ENCODE data around the gene PRKCH. TPM values are rescaled to one million over a fixed set of nuclear protein-coding genes. Genes with fewer than 3 reads are reported as not detected.

Gene PRKCH
- total RNA-seq, 1 experiment from 2014 or later, result 22.3 TPM

DNA sequence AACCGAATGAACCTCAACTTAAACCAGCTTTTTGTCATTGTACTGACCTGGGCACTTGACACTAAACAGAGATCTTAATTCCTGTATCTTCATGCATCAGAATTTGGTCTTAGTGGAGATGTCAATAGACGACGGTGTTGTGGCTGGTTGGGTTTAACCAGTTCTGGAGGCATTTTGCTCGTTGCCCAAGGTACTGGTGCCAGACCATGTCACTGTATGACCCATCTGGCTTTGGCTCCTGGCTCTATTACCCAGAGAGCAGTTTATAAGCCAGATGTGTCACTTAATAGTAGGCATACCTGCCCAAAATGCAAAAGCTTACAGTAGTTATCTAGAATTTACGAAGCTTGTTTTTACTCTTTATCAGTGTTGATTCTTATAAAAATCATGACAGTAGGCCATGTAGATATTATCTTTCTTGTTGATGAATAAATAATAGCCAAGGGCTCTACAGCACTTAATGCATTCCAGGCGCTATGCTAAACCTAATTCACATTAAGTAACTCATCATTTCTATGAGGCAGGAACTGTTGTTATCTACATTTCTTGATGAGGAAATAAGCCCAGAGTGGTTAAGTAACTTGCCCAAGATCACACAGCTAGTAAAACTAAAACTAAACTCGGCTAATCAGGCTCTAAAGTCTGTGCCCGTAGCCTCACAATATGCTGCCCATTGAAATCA is 194.2 kb downstream of the PRKCH start:
- peaks cover 71% of the 10 kb centered on the region for H3K4me1 Mint-ChIP-seq (ENCODE audit: low read depth, unreplicated experiment)

DNA sequence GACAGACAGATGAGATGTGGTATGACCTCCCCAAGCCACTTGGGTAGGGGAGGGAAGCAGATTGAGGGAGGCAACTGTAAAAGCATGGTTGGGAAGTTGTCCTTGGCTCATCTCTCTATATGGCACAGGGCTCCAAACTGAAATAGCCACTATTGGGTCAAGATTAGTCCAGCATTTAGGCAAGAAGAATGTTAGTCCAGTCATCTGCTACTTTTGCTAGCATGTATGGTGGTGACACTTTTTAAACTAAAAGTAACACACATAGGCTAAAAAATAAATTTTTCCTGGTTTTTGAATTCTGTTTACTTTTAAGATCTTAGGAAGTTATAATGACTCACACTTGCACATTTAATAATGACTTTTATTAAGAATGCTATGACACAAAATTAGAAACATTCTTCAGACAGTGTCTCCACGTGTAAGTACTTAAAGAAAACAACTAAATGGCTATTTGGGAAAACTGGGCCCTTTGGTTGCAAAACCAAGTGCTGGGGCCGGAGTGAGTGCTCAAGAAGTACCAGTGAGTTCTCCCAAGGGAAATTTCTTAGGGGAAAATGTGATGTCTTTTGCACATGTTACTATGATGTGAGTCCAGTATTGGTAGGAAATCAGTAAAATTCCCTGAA is 194.9 kb downstream of the PRKCH start:
- CTCF ChIA-PET, result no interaction called here
- BruUV-seq (replicated peaks), result no TSS peak
- intact Hi-C loops (cut with micrococcal nuclease; ENCODE audit: unreplicated experiment), result no loop called here
- peaks cover 4% of the 10 kb centered on the region for H3K36me3 Mint-ChIP-seq (ENCODE audit: insufficient read depth, unreplicated experiment)
- TF ChIP-seq, protein P1, sequence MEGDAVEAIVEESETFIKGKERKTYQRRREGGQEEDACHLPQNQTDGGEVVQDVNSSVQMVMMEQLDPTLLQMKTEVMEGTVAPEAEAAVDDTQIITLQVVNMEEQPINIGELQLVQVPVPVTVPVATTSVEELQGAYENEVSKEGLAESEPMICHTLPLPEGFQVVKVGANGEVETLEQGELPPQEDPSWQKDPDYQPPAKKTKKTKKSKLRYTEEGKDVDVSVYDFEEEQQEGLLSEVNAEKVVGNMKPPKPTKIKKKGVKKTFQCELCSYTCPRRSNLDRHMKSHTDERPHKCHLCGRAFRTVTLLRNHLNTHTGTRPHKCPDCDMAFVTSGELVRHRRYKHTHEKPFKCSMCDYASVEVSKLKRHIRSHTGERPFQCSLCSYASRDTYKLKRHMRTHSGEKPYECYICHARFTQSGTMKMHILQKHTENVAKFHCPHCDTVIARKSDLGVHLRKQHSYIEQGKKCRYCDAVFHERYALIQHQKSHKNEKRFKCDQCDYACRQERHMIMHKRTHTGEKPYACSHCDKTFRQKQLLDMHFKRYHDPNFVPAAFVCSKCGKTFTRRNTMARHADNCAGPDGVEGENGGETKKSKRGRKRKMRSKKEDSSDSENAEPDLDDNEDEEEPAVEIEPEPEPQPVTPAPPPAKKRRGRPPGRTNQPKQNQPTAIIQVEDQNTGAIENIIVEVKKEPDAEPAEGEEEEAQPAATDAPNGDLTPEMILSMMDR (IDR thresholded peaks at IDR 0.05; ENCODE audit: unreplicated experiment), result no peak
- peaks cover 66% of the 10 kb centered on the region for H3K4me1 Mint-ChIP-seq (ENCODE audit: low read depth, unreplicated experiment)
- no peak overlapping the region for H3K27ac Mint-ChIP-seq (ENCODE audit: unreplicated experiment)
- H3K9me3 Mint-ChIP-seq (ENCODE audit: low read depth, unreplicated experiment), result no peaks in the 10 kb centered on the region
- no peak overlapping the region for H3K4me3 Mint-ChIP-seq (ENCODE audit: low read depth, unreplicated experiment)
- DNase-seq, result no peak
- no peaks in the 10 kb centered on the region for H3K27me3 Mint-ChIP-seq (ENCODE audit: unreplicated experiment)

More for the DNA sequence above, 194.2 kb downstream of the PRKCH start:
- no TSS peak for BruUV-seq (replicated peaks)
- H3K27ac Mint-ChIP-seq (ENCODE audit: unreplicated experiment), result no peak overlapping the region
- H3K4me3 Mint-ChIP-seq (ENCODE audit: low read depth, unreplicated experiment), result no peak overlapping the region
- CTCF ChIA-PET, result no interaction called here
- no peaks in the 10 kb centered on the region for H3K9me3 Mint-ChIP-seq (ENCODE audit: low read depth, unreplicated experiment)
- intact Hi-C loops (cut with micrococcal nuclease; ENCODE audit: unreplicated experiment), result no loop called here
- H3K36me3 Mint-ChIP-seq (ENCODE audit: insufficient read depth, unreplicated experiment), result peaks cover 4% of the 10 kb centered on the region
- H3K27me3 Mint-ChIP-seq (ENCODE audit: unreplicated experiment), result no peaks in the 10 kb centered on the region
- TF ChIP-seq, protein P1 (IDR thresholded peaks at IDR 0.05; ENCODE audit: unreplicated experiment), result no peak
- DNase-seq, result no peak

DNA sequence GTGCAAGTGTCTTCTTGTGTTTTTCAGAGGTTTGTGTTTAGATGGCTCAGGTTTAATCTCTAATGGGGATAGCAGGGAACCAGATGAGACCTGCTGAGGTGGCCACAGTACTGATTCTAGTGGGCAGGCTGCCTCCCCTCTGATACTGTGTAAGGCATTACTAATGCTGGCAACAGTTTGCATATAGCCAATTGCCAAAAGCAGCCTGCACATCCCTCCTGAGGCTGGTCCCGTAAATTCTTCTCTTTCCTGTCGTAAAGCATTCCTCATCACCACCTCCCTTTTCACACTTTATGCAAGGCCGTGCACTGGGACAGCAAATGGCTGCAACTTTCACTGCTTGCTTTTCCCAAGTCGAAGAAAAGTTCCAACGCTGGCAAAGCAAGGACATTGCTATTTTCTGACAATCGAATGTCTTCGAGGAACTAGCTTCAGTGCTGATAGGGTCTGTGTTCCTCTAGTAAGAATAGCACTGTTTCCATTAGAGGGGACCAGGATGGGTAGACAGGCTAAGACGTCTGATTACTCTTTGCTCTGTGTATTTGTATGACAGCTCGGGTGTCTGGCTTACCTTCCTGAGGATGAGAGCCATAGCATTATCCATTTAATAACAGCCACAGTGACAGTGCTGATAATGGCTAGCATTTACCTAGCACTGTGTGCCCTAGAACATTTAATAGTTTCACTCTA is 195.7 kb downstream of the PRKCH start:
- Mint-ChIP-seq H3K36me3 (ENCODE audit: insufficient read depth, unreplicated experiment) (peaks cover 4% of the 10 kb centered on the region), H3K9me3 (ENCODE audit: low read depth, unreplicated experiment) (peaks cover 1% of the 10 kb centered on the region), H3K4me3 (ENCODE audit: low read depth, unreplicated experiment) (no peak overlapping the region), H3K4me1 (ENCODE audit: low read depth, unreplicated experiment) (peaks cover 69% of the 10 kb centered on the region), H3K27me3 (ENCODE audit: unreplicated experiment) (no peaks in the 10 kb centered on the region), H3K27ac (ENCODE audit: unreplicated experiment) (no peak overlapping the region)
- intact Hi-C loops (cut with micrococcal nuclease; ENCODE audit: unreplicated experiment), result no loop called here
- CTCF ChIA-PET, result no interaction called here
- no TSS peak for BruUV-seq (replicated peaks)
- DNase-seq, result no peak
- TF ChIP-seq, protein P1 (IDR thresholded peaks at IDR 0.05; ENCODE audit: unreplicated experiment), result no peak

DNA sequence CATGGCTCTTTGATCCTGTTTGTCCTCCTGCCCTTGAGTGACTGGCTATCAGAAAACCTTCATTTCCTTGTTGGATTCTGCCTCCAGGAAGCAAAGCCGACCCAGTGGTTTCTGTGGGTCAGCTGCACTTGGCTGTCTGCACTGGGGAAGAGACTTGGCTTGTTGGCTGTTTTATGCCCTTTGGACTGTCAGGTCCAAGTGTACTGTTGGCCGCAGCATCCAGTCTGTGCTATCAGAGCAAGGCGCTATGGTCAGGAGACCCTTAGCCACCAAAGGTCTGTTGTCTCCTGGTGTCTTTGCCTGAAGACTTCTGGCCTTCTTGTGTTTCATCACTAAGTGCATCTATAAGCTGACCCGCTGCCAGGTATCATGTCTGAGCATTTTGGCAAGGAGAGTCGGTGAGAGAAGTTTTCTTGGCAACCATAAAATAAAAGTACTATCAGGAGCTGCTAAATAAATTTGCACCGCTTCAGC is 196.6 kb downstream of the PRKCH start:
- TF ChIP-seq, protein P1 (IDR thresholded peaks at IDR 0.05; ENCODE audit: unreplicated experiment), result no peak
- CTCF ChIA-PET, result interaction anchor here (0.7 to 1.3 kb wide), 2 partner anchors 9 to 42 kb away, joined by 3 read pairs; no protein-coding TSS in a partner anchor
- H3K36me3 Mint-ChIP-seq (ENCODE audit: insufficient read depth, unreplicated experiment), result peaks cover 4% of the 10 kb centered on the region
- no peak overlapping the region for H3K27ac Mint-ChIP-seq (ENCODE audit: unreplicated experiment)
- intact Hi-C loops (cut with micrococcal nuclease; ENCODE audit: unreplicated experiment), result no loop called here
- BruUV-seq (replicated peaks), result no TSS peak
- H3K9me3 Mint-ChIP-seq (ENCODE audit: low read depth, unreplicated experiment), result peaks cover 6% of the 10 kb centered on the region
- H3K4me3 Mint-ChIP-seq (ENCODE audit: low read depth, unreplicated experiment), result no peak overlapping the region
- no peak for DNase-seq
- H3K27me3 Mint-ChIP-seq (ENCODE audit: unreplicated experiment), result no peaks in the 10 kb centered on the region
- peaks cover 69% of the 10 kb centered on the region for H3K4me1 Mint-ChIP-seq (ENCODE audit: low read depth, unreplicated experiment)
